SU-DHL-6 (cell line): ENCODE data around the gene SYNGR4.

ENCODE experiments used
- H2AFZ ChIP-seq: fragments of 200-600 bp; sonication (generic); 2 replicates; pipeline ENCODE4 v1.6.1; 2014; ENCODE audit warnings: low read depth, mild to moderate bottlenecking, moderate library complexity, mixed read lengths, antibody characterized with exemption, low read length; ENCODE audit not compliant: severe bottlenecking
- H3F3A ChIP-seq: fragments of 200-600 bp; shearing (Covaris generic); 2 replicates; pipeline ENCODE4 v1.6.0; 2016; ENCODE audit warnings: antibody characterized with exemption, mild to moderate bottlenecking; ENCODE audit not compliant: insufficient read depth
- H3K27ac ChIP-seq: fragments of 200-600 bp; sonication (generic); 2 replicates; pipeline ENCODE4 v1.5.1; 2016; ENCODE audit warnings: low read depth, mild to moderate bottlenecking, low read length, moderate library complexity, mixed read lengths
- H3K27me3 ChIP-seq: fragments of 200-600 bp; sonication (generic), shearing (Covaris generic); 2 replicates; pipeline ENCODE4 v1.6.0; 2014; ENCODE audit warnings: mild to moderate bottlenecking, low read length
- H3K36me3 ChIP-seq: fragments of 200-600 bp; sonication (generic); 2 replicates; pipeline ENCODE4 v1.6.1; 2014; ENCODE audit warnings: mild to moderate bottlenecking, low read length, mixed read lengths
- H3K4me2 ChIP-seq: fragments of 300-600, 200-600 bp; shearing (Covaris generic), sonication (generic); 2 replicates; pipeline ENCODE4 v1.6.0; 2014; ENCODE audit warnings: low read length, low read depth, mild to moderate bottlenecking; ENCODE audit not compliant: poor library complexity, severe bottlenecking
- H3K4me3 ChIP-seq: fragments of 200-600 bp; sonication (generic); 2 replicates; pipeline ENCODE4 v1.5.1; 2014; ENCODE audit warnings: antibody characterized with exemption, low read length, mild to moderate bottlenecking, mixed read lengths; ENCODE audit not compliant: insufficient read depth, poor library complexity, severe bottlenecking
- H3K79me2 ChIP-seq: fragments of 200-600 bp; sonication (generic); 2 replicates; pipeline ENCODE4 v1.6.1; 2014; ENCODE audit warnings: mild to moderate bottlenecking, low read length, moderate library complexity; ENCODE audit not compliant: insufficient read depth
- H3K9ac ChIP-seq: fragments of 200-600 bp; sonication (generic); 2 replicates; pipeline ENCODE4 v1.7.0; 2014; ENCODE audit warnings: mild to moderate bottlenecking, low read length
- H3K9me2 ChIP-seq: fragments of 200-600 bp; sonication (generic); replicated peaks from 2 replicates; pipeline ENCODE4 v1.6.1; 2014; ENCODE audit warnings: low read length; ENCODE audit not compliant: insufficient read depth
- H3K9me3 ChIP-seq: fragments of 200-600 bp; sonication (generic); 2 replicates; pipeline ENCODE4 v1.6.1; 2014; ENCODE audit warnings: low read length, mixed read lengths; ENCODE audit not compliant: insufficient read depth
- H4K20me1 ChIP-seq: fragments of 200-600 bp; sonication (generic); 2 replicates; pipeline ENCODE4 v1.6.1; 2014; ENCODE audit warnings: low read depth, mild to moderate bottlenecking, antibody characterized with exemption, low read length, moderate library complexity, mixed read lengths
- EZH2phosphoT487 ChIP-seq: fragments of 200-600 bp; sonication (generic), shearing (Covaris generic); conservative IDR thresholded peaks from 2 replicates; pipeline ENCODE4 v1.6.1; 2018; ENCODE audit warnings: mild to moderate bottlenecking, antibody characterized with exemption, low read length, moderate library complexity, mixed read lengths
- TF ChIP-seq, protein P1 (sequence below): fragments of 200-600 bp; sonication (generic); IDR thresholded peaks from one replicate; pipeline ENCODE4 v1.5.1; 2017; ENCODE audit warnings: antibody characterized with exemption, mild to moderate bottlenecking, low read length, moderate library complexity; ENCODE audit not compliant: insufficient read depth, poor library complexity, severe bottlenecking

The SYNGR4 gene

DNA sequence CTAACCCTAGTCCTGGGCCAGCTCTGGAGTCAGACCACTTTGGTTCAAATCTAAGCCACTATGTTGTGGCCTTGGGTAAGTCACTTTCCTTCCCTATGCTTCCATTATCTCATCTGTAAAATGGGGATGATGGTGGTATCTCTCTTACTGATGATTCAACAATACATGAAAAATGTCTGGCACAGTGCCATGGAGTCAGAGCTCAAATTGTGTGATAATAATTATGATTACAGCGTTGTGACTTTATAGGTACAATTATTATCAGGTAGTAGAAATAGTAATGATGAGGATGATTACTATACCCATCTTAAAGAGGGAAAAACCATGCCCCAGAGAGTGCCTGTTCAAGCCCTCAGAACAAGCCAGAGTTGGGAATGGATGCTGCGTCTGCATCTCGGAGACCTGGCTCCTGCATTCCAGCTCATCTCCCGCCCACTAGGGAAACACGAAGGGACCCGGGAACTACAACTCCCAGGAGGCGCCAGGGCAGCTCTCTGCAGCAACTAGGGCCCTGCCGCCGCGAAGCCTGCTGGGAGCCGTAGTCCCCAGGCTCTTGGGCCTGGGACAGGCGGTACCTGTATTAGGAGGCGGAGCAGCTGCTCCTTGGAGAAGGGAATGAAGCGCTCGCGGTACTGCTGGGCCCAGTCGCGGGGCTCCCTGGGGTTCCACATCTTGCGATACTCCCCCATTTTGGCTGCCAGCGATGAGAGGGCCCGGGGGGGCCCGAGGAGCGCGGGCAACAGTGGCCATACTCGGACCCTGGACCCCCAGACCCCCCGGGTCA lies 1.3 kb upstream of the SYNGR4 start:
- peak overlapping the region; percentile 88 for H3K9ac ChIP-seq
- peak overlapping the region; percentile 86 for H3K4me2 ChIP-seq
- no peaks in the 10 kb centered on the region for H3K27me3 ChIP-seq
- H3K4me3 ChIP-seq, result peak overlapping the region; percentile 68
- H3K9me2 ChIP-seq, result no peaks in the 10 kb centered on the region
- no peaks in the 10 kb centered on the region for H3K79me2 ChIP-seq
- H3K9me3 ChIP-seq, result no peaks in the 10 kb centered on the region
- peaks cover 4% of the 10 kb centered on the region; the same call in 1 of the 2 replicates for H3F3A ChIP-seq
- no peak for TF ChIP-seq EZH2phosphoT487
- peak overlapping the region; percentile 39 for H2AFZ ChIP-seq
- peak overlapping the region; percentile 81 for H3K27ac ChIP-seq
- no peaks in the 10 kb centered on the region for H4K20me1 ChIP-seq
- H3K36me3 ChIP-seq, result no peaks in the 10 kb centered on the region

DNA sequence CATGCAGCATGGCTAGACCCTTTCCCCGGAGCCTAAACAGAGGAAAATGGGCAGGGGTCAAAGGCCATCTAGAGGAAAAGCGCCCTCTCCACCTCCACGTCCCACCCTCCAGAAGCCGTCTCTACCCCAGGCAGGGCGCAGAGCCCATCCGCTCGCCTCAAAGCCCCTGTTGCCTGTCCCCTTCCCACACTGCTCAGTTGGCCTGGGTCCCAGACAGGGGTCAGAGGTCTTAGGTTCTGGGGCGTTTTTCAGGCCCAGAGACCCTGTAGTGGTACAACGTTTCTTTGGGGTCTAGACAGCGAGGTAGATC lies 712 bp upstream of the SYNGR4 start:
- H2AFZ ChIP-seq, result peak overlapping the region; percentile 39
- no peaks in the 10 kb centered on the region for H3K9me2 ChIP-seq
- H3K79me2 ChIP-seq, result no peaks in the 10 kb centered on the region
- H3K36me3 ChIP-seq, result no peaks in the 10 kb centered on the region
- H3F3A ChIP-seq, result peaks cover 4% of the 10 kb centered on the region; the same call in 1 of the 2 replicates
- peak overlapping the region; percentile 81 for H3K27ac ChIP-seq
- H3K4me2 ChIP-seq, result peak overlapping the region; percentile 86
- no peaks in the 10 kb centered on the region for H4K20me1 ChIP-seq
- TF ChIP-seq, protein P1, sequence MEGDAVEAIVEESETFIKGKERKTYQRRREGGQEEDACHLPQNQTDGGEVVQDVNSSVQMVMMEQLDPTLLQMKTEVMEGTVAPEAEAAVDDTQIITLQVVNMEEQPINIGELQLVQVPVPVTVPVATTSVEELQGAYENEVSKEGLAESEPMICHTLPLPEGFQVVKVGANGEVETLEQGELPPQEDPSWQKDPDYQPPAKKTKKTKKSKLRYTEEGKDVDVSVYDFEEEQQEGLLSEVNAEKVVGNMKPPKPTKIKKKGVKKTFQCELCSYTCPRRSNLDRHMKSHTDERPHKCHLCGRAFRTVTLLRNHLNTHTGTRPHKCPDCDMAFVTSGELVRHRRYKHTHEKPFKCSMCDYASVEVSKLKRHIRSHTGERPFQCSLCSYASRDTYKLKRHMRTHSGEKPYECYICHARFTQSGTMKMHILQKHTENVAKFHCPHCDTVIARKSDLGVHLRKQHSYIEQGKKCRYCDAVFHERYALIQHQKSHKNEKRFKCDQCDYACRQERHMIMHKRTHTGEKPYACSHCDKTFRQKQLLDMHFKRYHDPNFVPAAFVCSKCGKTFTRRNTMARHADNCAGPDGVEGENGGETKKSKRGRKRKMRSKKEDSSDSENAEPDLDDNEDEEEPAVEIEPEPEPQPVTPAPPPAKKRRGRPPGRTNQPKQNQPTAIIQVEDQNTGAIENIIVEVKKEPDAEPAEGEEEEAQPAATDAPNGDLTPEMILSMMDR, result no peak
- no peak for TF ChIP-seq EZH2phosphoT487
- H3K9ac ChIP-seq, result peak overlapping the region; percentile 88
- H3K9me3 ChIP-seq, result no peaks in the 10 kb centered on the region
- peak overlapping the region; percentile 68 for H3K4me3 ChIP-seq
- no peaks in the 10 kb centered on the region for H3K27me3 ChIP-seq

GRCh38 chr19:48364598-48365348 lies 606 bp downstream of the SYNGR4 start:
- Histone ChIP-seq H3F3A (peaks cover 4% of the 10 kb centered on the region; the same call in 1 of the 2 replicates), H3K27me3 (no peaks in the 10 kb centered on the region), H3K4me3 (peak overlapping the region; percentile 49), H3K27ac (peak overlapping the region; percentile 63), H3K9me3 (no peaks in the 10 kb centered on the region), H3K9me2 (no peaks in the 10 kb centered on the region), H3K9ac (peak overlapping the region; percentile 64), H2AFZ (peak overlapping the region; percentile 62), H3K4me2 (peak overlapping the region; percentile 64), H3K79me2 (no peaks in the 10 kb centered on the region), H3K36me3 (no peaks in the 10 kb centered on the region), H4K20me1 (no peaks in the 10 kb centered on the region)
- TF ChIP-seq EZH2phosphoT487, result no peak
- TF ChIP-seq, protein P1, result no peak
